Keratinocyte (primary cell): ENCODE measurements around the gene SLC49A4. TPM values are rescaled to one million over a fixed set of nuclear protein-coding genes. Genes with fewer than 3 reads are reported as not detected.

ENCODE experiments used
- DNase-seq: peaks from one replicate; pipeline ENCODE4 v3.0.0-alpha.2; 2011; ENCODE audit warnings: low read depth, missing footprints, low spot score
- FAIRE-seq: peaks from 2 replicates; lab custom pipeline; 2011; peaks lifted over from hg19 to GRCh38; lab: Jason Lieb, UNC
- H2AFZ ChIP-seq: 2 replicates; pipeline ENCODE4 v1.6.0; 2012; ENCODE audit warnings: low read length, control low read depth, inconsistent platforms; ENCODE audit not compliant: control insufficient read depth
- H3K27ac ChIP-seq: 2 replicates; pipeline ENCODE4 v1.5.1; 2011; ENCODE audit warnings: low read length; ENCODE audit not compliant: control insufficient read depth, insufficient read depth
- H3K27me3 ChIP-seq: 3 replicates; pipeline ENCODE4 v1.6.0; 2011; ENCODE audit warnings: low read length; ENCODE audit not compliant: control insufficient read depth, insufficient read depth; ENCODE audit errors: extremely low read depth
- H3K36me3 ChIP-seq, 2 experiments: 2 replicates in 1 of 2; 3 replicates in 1 of 2; pipeline ENCODE4 v1.5.1; 2011; ENCODE audit warnings: low read length in 2 of 2, mild to moderate bottlenecking in 1 of 2; ENCODE audit not compliant: control insufficient read depth in 2 of 2, insufficient read depth in 2 of 2; ENCODE audit errors: extremely low read depth in 1 of 2
- H3K4me1 ChIP-seq: 3 replicates; pipeline ENCODE4 v1.5.1; 2011; ENCODE audit warnings: low read length; ENCODE audit not compliant: control insufficient read depth, insufficient read depth; ENCODE audit errors: extremely low read depth
- H3K4me2 ChIP-seq: 3 replicates; pipeline ENCODE4 v1.6.0; 2011; ENCODE audit warnings: low read depth, low read length; ENCODE audit not compliant: control insufficient read depth, insufficient read depth; ENCODE audit errors: extremely low read depth
- H3K4me3 ChIP-seq, 3 experiments: fragments of 200-600 bp in 1 of 3; sonication (generic) in 1 of 3; 2 replicates in 2 of 3; 3 replicates in 1 of 3; pipeline ENCODE4 v1.5.1; 2011 to 2016; ENCODE audit warnings: low read length in 3 of 3, mild to moderate bottlenecking in 3 of 3, control low read depth in 2 of 3, inconsistent platforms in 1 of 3, low read depth in 1 of 3, mixed read lengths in 1 of 3, mixed run types in 1 of 3, moderate library complexity in 1 of 3; ENCODE audit not compliant: control insufficient read depth in 2 of 3, insufficient read depth in 2 of 3; ENCODE audit errors: extremely low read depth in 1 of 3
- H3K79me2 ChIP-seq: 2 replicates; pipeline ENCODE4 v1.6.0; 2012; ENCODE audit warnings: low read length; ENCODE audit not compliant: control insufficient read depth, insufficient read depth
- H3K9ac ChIP-seq: 3 replicates; pipeline ENCODE4 v1.6.0; 2011; ENCODE audit warnings: low read length; ENCODE audit not compliant: control insufficient read depth, insufficient read depth; ENCODE audit errors: extremely low read depth
- H3K9me1 ChIP-seq: 3 replicates; pipeline ENCODE4 v1.6.0; 2011; ENCODE audit warnings: low read length; ENCODE audit not compliant: control insufficient read depth, insufficient read depth; ENCODE audit errors: extremely low read depth
- H3K9me3 ChIP-seq: 2 replicates; pipeline ENCODE4 v1.5.1; 2012; ENCODE audit warnings: low read depth, low read length; ENCODE audit not compliant: control insufficient read depth
- H4K20me1 ChIP-seq: 3 replicates; pipeline ENCODE4 v1.6.0; 2011; ENCODE audit warnings: low read length; ENCODE audit not compliant: control insufficient read depth, insufficient read depth; ENCODE audit errors: extremely low read depth
- EZH2 ChIP-seq: IDR thresholded peaks from one replicate; pipeline ENCODE4 v1.6.1; 2012; ENCODE audit warnings: inconsistent platforms, mild to moderate bottlenecking, low read length, moderate library complexity
- dilution Hi-C: fragments of 300-500 bp; cut with MboI; formaldehyde crosslinking; loops from one replicate; pipeline ENCODE4 v1.7.0; 2020; ENCODE audit warnings: low sequenced_read_pairs; ENCODE audit not compliant: extremely low pct_ligation_motif_present
- polyA plus RNA-seq, 5 experiments: library from polyadenylated mRNA; depleted of rRNA in 3 of 5; stranded (reverse) in 3 of 5; stranded (forward) in 1 of 5; unstranded in 1 of 5; fragments of >200 nt; gene quantifications; 1 replicate in 1 of 5; 2 replicates in 3 of 5; 3 replicates in 1 of 5; pipeline versions ENCODE4 v1.2.1 to v1.2.3, GENCODE V29; 2011 to 2012; ENCODE audit warnings: missing spikeins in 2 of 5, low read depth in 1 of 5, low replicate concordance in 1 of 5
- TF ChIP-seq, protein P1 (sequence below), 3 experiments: IDR thresholded peaks in 1 of 3; conservative IDR thresholded peaks in 1 of 3; optimal IDR thresholded peaks in 1 of 3; 2 replicates in 2 of 3; 3 replicates in 1 of 3; pipeline versions ENCODE3 to v1.5.1; 2011; ENCODE audit warnings: low read length in 3 of 3, mild to moderate bottlenecking in 3 of 3, moderate library complexity in 2 of 3, control low read depth in 1 of 3, inconsistent platforms in 1 of 3; ENCODE audit not compliant: insufficient read depth in 2 of 3; ENCODE audit errors: extremely low read depth in 1 of 3

Gene SLC49A4
- polyA plus RNA-seq, 1 donor (not counting 4 experiments of a cell fraction or from before 2014, with no cell fraction given), result 18.2 TPM

- no peaks in the 10 kb centered on the region for H3K79me2 ChIP-seq
- H3K4me2 ChIP-seq, result peak overlapping the region; percentile 12
- H2AFZ ChIP-seq, result no peak overlapping the region
- peaks cover 33% of the 10 kb centered on the region for H3K27me3 ChIP-seq
- no peaks in the 10 kb centered on the region for H4K20me1 ChIP-seq
- H3K36me3 ChIP-seq, result no peaks in the 10 kb centered on the region
- no peaks in the 10 kb centered on the region for H3K9me3 ChIP-seq
- H3K4me1 ChIP-seq, result no peaks in the 10 kb centered on the region
- no peak for FAIRE-seq
- H3K9ac ChIP-seq, result no peak overlapping the region
- dilution Hi-C loops, result no loop called here
- no peak overlapping the region for H3K27ac ChIP-seq
- TF ChIP-seq EZH2, result peak; percentile 61
- TF ChIP-seq, protein P1, sequence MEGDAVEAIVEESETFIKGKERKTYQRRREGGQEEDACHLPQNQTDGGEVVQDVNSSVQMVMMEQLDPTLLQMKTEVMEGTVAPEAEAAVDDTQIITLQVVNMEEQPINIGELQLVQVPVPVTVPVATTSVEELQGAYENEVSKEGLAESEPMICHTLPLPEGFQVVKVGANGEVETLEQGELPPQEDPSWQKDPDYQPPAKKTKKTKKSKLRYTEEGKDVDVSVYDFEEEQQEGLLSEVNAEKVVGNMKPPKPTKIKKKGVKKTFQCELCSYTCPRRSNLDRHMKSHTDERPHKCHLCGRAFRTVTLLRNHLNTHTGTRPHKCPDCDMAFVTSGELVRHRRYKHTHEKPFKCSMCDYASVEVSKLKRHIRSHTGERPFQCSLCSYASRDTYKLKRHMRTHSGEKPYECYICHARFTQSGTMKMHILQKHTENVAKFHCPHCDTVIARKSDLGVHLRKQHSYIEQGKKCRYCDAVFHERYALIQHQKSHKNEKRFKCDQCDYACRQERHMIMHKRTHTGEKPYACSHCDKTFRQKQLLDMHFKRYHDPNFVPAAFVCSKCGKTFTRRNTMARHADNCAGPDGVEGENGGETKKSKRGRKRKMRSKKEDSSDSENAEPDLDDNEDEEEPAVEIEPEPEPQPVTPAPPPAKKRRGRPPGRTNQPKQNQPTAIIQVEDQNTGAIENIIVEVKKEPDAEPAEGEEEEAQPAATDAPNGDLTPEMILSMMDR (optimal IDR thresholded peaks at IDR 0.05 in 1 of 3, IDR thresholded peaks at IDR 0.05 in 1 of 3, conservative IDR thresholded peaks at IDR 0.05 in 1 of 3; ENCODE audit: extremely low read depth in 1 of 3, insufficient read depth in 2 of 3, low read length in 3 of 3), result no peak
- no peaks in the 10 kb centered on the region for H3K9me1 ChIP-seq
- no peak overlapping the region for H3K4me3 ChIP-seq
- DNase-seq, result no peak
Observed at GRCh38 chr3:122912772-122913538, 118.1 kb downstream of the SLC49A4 start.

DNA sequence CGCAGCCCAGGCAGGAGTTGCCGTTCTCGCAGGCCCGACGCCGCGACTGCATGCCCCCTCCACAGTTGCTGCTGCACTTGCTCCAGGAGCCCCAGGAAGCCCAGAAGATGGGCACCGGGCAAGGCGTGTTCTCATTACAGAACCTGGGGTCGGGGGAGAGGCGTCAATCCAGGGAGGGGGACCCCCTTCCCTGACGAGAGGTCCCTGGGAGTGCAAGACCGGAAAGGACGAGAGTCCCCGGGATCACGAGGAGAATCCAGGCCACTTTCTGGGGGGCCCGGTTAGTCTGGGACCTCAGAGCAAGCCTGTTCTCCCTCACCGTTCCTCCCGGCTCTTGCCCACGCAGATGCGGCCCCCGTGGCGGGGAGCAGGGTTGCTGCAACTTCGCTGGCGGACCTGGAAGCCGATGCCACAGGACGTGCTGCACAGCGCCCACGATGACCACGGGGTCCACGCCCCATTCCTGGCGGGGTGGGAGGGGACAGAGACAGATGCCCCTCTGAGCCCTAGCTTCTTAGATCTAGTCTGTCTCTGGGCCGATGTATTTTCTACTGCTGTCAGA, 118.8 kb downstream of the SLC49A4 start:
- H3K9ac ChIP-seq, result no peak overlapping the region
- DNase-seq, result no peak
- H3K4me2 ChIP-seq, result no peak overlapping the region
- dilution Hi-C loops, result no loop called here
- no peaks in the 10 kb centered on the region for H3K36me3 ChIP-seq
- no peaks in the 10 kb centered on the region for H3K4me1 ChIP-seq
- peak; percentile 31 for TF ChIP-seq EZH2
- TF ChIP-seq, protein P1 (optimal IDR thresholded peaks at IDR 0.05 in 1 of 3, IDR thresholded peaks at IDR 0.05 in 1 of 3, conservative IDR thresholded peaks at IDR 0.05 in 1 of 3; ENCODE audit: extremely low read depth in 1 of 3, insufficient read depth in 2 of 3, low read length in 3 of 3), result no peak
- no peak overlapping the region for H3K4me3 ChIP-seq
- H3K9me3 ChIP-seq, result no peaks in the 10 kb centered on the region
- H3K9me1 ChIP-seq, result no peaks in the 10 kb centered on the region
- no peak overlapping the region for H3K27ac ChIP-seq
- H3K79me2 ChIP-seq, result no peaks in the 10 kb centered on the region
- no peak overlapping the region for H2AFZ ChIP-seq
- H4K20me1 ChIP-seq, result no peaks in the 10 kb centered on the region
- no peak for FAIRE-seq
- H3K27me3 ChIP-seq, result peaks cover 33% of the 10 kb centered on the region
